DOHH2 (cell line): Measurements from ENCODE around the gene THEM5.

ENCODE experiments used
- H3F3A ChIP-seq: fragments of 200-600 bp; sonication (generic), shearing (Covaris generic); 2 replicates; pipeline ENCODE4 v1.6.0; 2016; ENCODE audit warnings: antibody characterized with exemption, mild to moderate bottlenecking; ENCODE audit not compliant: control insufficient read depth, insufficient read depth
- H3K27ac ChIP-seq: fragments of 200-600 bp; sonication (generic); 2 replicates; pipeline ENCODE4 v1.5.1; 2014; ENCODE audit warnings: low read depth, mild to moderate bottlenecking, low read length, moderate library complexity
- H3K27me3 ChIP-seq: fragments of 200-600 bp; sonication (generic); 2 replicates; pipeline ENCODE4 v1.6.1; 2014; ENCODE audit warnings: mild to moderate bottlenecking, low read length, mixed read lengths; ENCODE audit not compliant: control insufficient read depth
- H3K36me3 ChIP-seq: fragments of 200-600 bp; sonication (generic); 2 replicates; pipeline ENCODE4 v1.6.1; 2014; ENCODE audit warnings: mild to moderate bottlenecking, low read length, moderate library complexity, mixed read lengths; ENCODE audit not compliant: control insufficient read depth
- H3K4me1 ChIP-seq: fragments of 200-600 bp; sonication (generic); 2 replicates; pipeline ENCODE4 v1.6.1; 2014; ENCODE audit warnings: mild to moderate bottlenecking, low read length, mixed read lengths; ENCODE audit not compliant: control insufficient read depth
- H3K4me2 ChIP-seq: fragments of 200-600 bp; sonication (generic); 2 replicates; pipeline ENCODE4 v1.6.0; 2014; ENCODE audit warnings: mild to moderate bottlenecking, low read length, moderate library complexity
- H3K4me3 ChIP-seq: fragments of 200-600 bp; sonication (generic); 2 replicates; pipeline ENCODE4 v1.5.1; 2014; ENCODE audit warnings: mild to moderate bottlenecking, low read length, mixed read lengths
- H3K79me2 ChIP-seq: fragments of 200-600 bp; sonication (generic); 2 replicates; pipeline ENCODE4 v1.6.1; 2014; ENCODE audit warnings: mild to moderate bottlenecking, low read length, mixed read lengths; ENCODE audit not compliant: control insufficient read depth
- H3K9me2 ChIP-seq: fragments of 200-600 bp; sonication (generic); replicated peaks from 2 replicates; pipeline ENCODE4 v1.6.1; 2014; ENCODE audit warnings: mild to moderate bottlenecking, low read length, mixed read lengths; ENCODE audit not compliant: control insufficient read depth
- H3K9me3 ChIP-seq: fragments of 200-600 bp; sonication (generic); 2 replicates; pipeline ENCODE4 v1.6.1; 2014; ENCODE audit warnings: antibody characterized with exemption, low read length, mixed read lengths; ENCODE audit not compliant: control insufficient read depth, insufficient read depth
- H4K20me1 ChIP-seq: fragments of 200-600 bp; sonication (generic); 2 replicates; pipeline ENCODE4 v1.6.0; 2014; ENCODE audit warnings: low read depth, mild to moderate bottlenecking, antibody characterized with exemption, low read length, moderate library complexity; ENCODE audit not compliant: control insufficient read depth, insufficient read depth
- EZH2phosphoT487 ChIP-seq: fragments of 200-600 bp; sonication (generic); IDR thresholded peaks from 2 replicates; pipeline ENCODE4 v1.6.1; 2017; ENCODE audit warnings: borderline replicate concordance, mild to moderate bottlenecking, antibody characterized with exemption, low read length, moderate library complexity, mixed read lengths
- TF ChIP-seq, protein P1 (sequence below): fragments of 200-600 bp; sonication (generic); IDR thresholded peaks from one replicate; pipeline ENCODE4 v1.5.1; 2014; ENCODE audit warnings: antibody characterized with exemption, mild to moderate bottlenecking, low read depth, low read length; ENCODE audit not compliant: poor library complexity, severe bottlenecking

THEM5 gene

DNA sequence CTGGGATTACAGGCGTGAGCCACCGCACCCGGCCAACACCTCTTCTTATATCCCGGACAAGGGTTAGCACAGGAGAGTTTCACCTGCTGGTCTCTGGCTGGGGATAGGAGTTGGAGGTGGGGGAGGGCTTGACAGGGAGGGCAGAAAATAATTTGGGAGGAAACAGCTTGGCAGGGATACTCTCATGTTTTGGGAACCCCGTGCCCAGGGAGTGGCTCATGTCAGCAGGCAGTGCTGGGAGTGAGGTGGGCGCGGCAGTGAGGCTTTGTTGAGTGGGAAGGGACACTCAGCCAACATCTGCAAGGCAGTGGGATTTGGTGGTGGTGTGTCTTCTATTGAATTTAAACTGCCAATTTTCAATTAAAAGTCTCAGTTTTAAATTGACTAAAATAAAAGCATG, 1.1 kb upstream of the THEM5 start:
- Histone ChIP-seq H3K4me3 (no peak overlapping the region), H3K9me3 (no peaks in the 10 kb centered on the region), H3K4me1 (peaks cover 2% of the 10 kb centered on the region), H3K4me2 (no peak overlapping the region), H3F3A (no peaks in the 10 kb centered on the region), H3K36me3 (no peaks in the 10 kb centered on the region), H3K79me2 (no peaks in the 10 kb centered on the region), H3K9me2 (no peaks in the 10 kb centered on the region), H3K27me3 (peaks cover 6% of the 10 kb centered on the region), H4K20me1 (no peaks in the 10 kb centered on the region), H3K27ac (no peak overlapping the region)
- no peak for TF ChIP-seq EZH2phosphoT487

DNA sequence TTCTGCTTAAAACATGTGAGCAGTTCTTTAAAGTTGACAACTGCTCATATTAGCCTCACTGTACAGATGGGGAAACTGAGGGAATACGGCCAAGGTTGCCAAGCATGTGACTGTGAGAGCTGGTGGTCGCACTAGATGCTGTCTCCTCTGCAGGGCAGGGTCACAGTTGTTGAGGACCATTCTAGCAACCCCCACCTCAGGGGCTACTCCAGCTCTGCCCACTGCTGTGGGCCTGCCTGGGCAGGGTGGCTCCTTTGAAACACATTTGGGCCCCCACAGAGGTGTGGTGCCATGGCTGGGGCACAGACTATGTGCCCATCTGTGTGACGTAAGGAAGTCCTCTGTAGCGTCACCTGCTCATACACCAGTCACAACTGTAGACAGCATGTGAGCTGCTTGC, 779 bp downstream of the THEM5 start:
- no peaks in the 10 kb centered on the region for H3K9me3 ChIP-seq
- peaks cover 19% of the 10 kb centered on the region for H3K27me3 ChIP-seq
- no peaks in the 10 kb centered on the region for H3K9me2 ChIP-seq
- no peaks in the 10 kb centered on the region for H3K79me2 ChIP-seq
- H3K36me3 ChIP-seq, result no peaks in the 10 kb centered on the region
- no peaks in the 10 kb centered on the region for H3K4me1 ChIP-seq
- no peak overlapping the region for H3K27ac ChIP-seq
- H3K4me2 ChIP-seq, result no peak overlapping the region
- TF ChIP-seq EZH2phosphoT487, result no peak
- TF ChIP-seq, protein P1, sequence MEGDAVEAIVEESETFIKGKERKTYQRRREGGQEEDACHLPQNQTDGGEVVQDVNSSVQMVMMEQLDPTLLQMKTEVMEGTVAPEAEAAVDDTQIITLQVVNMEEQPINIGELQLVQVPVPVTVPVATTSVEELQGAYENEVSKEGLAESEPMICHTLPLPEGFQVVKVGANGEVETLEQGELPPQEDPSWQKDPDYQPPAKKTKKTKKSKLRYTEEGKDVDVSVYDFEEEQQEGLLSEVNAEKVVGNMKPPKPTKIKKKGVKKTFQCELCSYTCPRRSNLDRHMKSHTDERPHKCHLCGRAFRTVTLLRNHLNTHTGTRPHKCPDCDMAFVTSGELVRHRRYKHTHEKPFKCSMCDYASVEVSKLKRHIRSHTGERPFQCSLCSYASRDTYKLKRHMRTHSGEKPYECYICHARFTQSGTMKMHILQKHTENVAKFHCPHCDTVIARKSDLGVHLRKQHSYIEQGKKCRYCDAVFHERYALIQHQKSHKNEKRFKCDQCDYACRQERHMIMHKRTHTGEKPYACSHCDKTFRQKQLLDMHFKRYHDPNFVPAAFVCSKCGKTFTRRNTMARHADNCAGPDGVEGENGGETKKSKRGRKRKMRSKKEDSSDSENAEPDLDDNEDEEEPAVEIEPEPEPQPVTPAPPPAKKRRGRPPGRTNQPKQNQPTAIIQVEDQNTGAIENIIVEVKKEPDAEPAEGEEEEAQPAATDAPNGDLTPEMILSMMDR, result no peak
- no peaks in the 10 kb centered on the region for H4K20me1 ChIP-seq
- H3F3A ChIP-seq, result no peaks in the 10 kb centered on the region
- H3K4me3 ChIP-seq, result no peak overlapping the region

DNA sequence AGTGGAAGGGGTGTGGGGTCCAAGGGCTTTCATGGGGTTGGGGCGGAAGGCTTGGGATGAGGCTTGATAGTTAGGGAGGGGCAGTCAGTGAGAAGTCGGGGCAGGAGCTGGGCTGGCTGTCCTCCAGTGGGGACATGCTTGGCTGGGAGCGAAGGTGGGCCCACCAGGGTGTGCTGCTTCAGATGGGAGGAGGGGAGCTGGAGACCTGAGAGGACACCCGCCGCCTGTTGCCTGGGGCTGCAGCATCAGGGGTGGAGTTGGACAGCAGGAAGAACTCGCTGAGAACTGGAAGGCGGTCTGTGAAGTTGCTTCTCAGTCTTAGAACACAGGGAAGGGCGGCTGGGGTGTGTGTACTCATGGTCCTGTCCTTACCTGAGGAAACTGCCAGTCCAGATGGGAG, 1.6 kb downstream of the THEM5 start:
- H3K79me2 ChIP-seq, result no peaks in the 10 kb centered on the region
- no peaks in the 10 kb centered on the region for H3K4me1 ChIP-seq
- TF ChIP-seq EZH2phosphoT487, result no peak
- TF ChIP-seq, protein P1, result no peak
- no peaks in the 10 kb centered on the region for H3K36me3 ChIP-seq
- H3K27ac ChIP-seq, result no peak overlapping the region
- H3F3A ChIP-seq, result no peaks in the 10 kb centered on the region
- no peaks in the 10 kb centered on the region for H3K9me3 ChIP-seq
- H3K4me2 ChIP-seq, result no peak overlapping the region
- H3K27me3 ChIP-seq, result peaks cover 19% of the 10 kb centered on the region
- H4K20me1 ChIP-seq, result no peaks in the 10 kb centered on the region
- no peaks in the 10 kb centered on the region for H3K9me2 ChIP-seq
- H3K4me3 ChIP-seq, result no peak overlapping the region

DNA sequence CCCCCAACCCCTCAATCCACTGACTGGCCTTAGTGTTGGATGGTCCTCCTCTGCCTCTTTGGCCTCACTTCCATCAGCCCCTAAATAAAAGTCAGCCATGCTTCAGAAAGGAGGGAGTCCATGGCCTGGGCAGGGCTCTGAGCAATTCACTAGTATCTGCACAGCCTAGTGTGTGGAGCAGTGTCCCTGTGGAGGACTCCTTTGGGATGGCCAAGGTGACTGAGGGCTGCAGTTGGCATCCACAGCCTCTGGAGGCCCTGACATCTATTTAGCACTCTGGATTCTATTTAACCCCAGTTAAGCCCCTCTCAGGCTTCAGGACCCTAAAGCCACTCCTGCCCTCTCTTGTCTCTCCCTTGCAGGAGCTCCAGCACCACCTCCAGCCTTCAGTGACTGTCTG, 3.6 kb downstream of the THEM5 start:
- no peaks in the 10 kb centered on the region for H3K9me3 ChIP-seq
- TF ChIP-seq, protein P1, result no peak
- no peak for TF ChIP-seq EZH2phosphoT487
- no peaks in the 10 kb centered on the region for H3K9me2 ChIP-seq
- H3K4me3 ChIP-seq, result no peak overlapping the region
- H3K79me2 ChIP-seq, result no peaks in the 10 kb centered on the region
- H3K4me1 ChIP-seq, result no peaks in the 10 kb centered on the region
- no peaks in the 10 kb centered on the region for H3K36me3 ChIP-seq
- H3K27me3 ChIP-seq, result peaks cover 19% of the 10 kb centered on the region
- H3F3A ChIP-seq, result no peaks in the 10 kb centered on the region
- no peak overlapping the region for H3K4me2 ChIP-seq
- H3K27ac ChIP-seq, result no peak overlapping the region
- H4K20me1 ChIP-seq, result no peaks in the 10 kb centered on the region
